K562 (cell line): ENCODE data around the gene UGT1A5. TPM values are rescaled to one million over a fixed set of nuclear protein-coding genes. Genes with fewer than 3 reads are reported as not detected.

Source experiments
- ATAC-seq: fragments of 200-7000 bp; cut with Tn5 transposase; 3 replicates; pipeline ENCODE4 v1.9.1; 2020; ENCODE audit warnings: moderate library complexity
- BruUV-seq: library from RNA; stranded (reverse); fragments of 400-500 nt; replicated peaks from 2 replicates; lab custom pipeline; 2021; lab: Mats Ljungman, UMichigan
- CTCF ChIA-PET: fragments of 300-600 bp; formaldehyde crosslinking; extraction: SDS; loops from one replicate; lab custom pipeline; 2021; ENCODE audit warnings: low intra/inter-chr PET ratio; lab: Yijun Ruan, JAX
- POLR2A ChIA-PET: fragments of 300-600, 350-650 bp; sonication (Branson Sonifier 250); formaldehyde crosslinking; extraction: SDS; loops from one replicate; lab custom pipeline; 2021; ENCODE audit warnings: antibody characterized with exemption, inconsistent platforms; lab: Yijun Ruan, JAX
- DNase-seq, 4 experiments: peaks; one replicate each; pipeline versions ENCODE4 v3.0.0 to v3.0.0-alpha.2; 2011 to 2018; ENCODE audit warnings: low spot score in 3 of 4, mixed read lengths in 3 of 4; ENCODE audit errors: extremely low read depth in 1 of 4
- FAIRE-seq: peaks from 2 replicates; lab custom pipeline; 2011; peaks lifted over from hg19 to GRCh38; lab: Jason Lieb, UNC
- H2AFZ ChIP-seq: 2 replicates; pipeline ENCODE4 v1.6.0; 2011; ENCODE audit warnings: low read depth, low read length, control low read depth, inconsistent platforms
- H3K27ac ChIP-seq: fragments of 200-600 bp; 3 replicates; pipeline ENCODE4 v1.8.0; 2011; ENCODE audit warnings: low read depth, mild to moderate bottlenecking, control low read depth, inconsistent platforms, low read length, moderate library complexity, mixed read lengths; ENCODE audit errors: extremely low read depth
- H3K27me3 ChIP-seq, 2 experiments: fragments of 300-600 bp in 1 of 2; 2 replicates in 1 of 2; 3 replicates in 1 of 2; pipeline versions ENCODE4 v1.6.0 to v1.8.0; 2011; ENCODE audit warnings: inconsistent platforms in 2 of 2, low read length in 2 of 2, mild to moderate bottlenecking in 1 of 2, mixed read lengths in 1 of 2, moderate library complexity in 1 of 2; ENCODE audit not compliant: control insufficient read depth in 2 of 2, insufficient read depth in 2 of 2
- H3K36me3 ChIP-seq: fragments of 300-600 bp; 3 replicates; pipeline ENCODE4 v1.8.0; 2011; ENCODE audit warnings: mild to moderate bottlenecking, low read length, inconsistent platforms; ENCODE audit not compliant: control insufficient read depth, insufficient read depth
- H3K4me1 ChIP-seq, 2 experiments: fragments of 200-600 bp in 1 of 2; replicated peaks in 1 of 2; 2 replicates in 1 of 2; 3 replicates in 1 of 2; pipeline versions ENCODE4 v1.5.1 to v1.8.0; 2011; ENCODE audit warnings: inconsistent platforms in 2 of 2, low read length in 2 of 2, mild to moderate bottlenecking in 1 of 2, mixed read lengths in 1 of 2, moderate library complexity in 1 of 2; ENCODE audit not compliant: control insufficient read depth in 2 of 2, insufficient read depth in 2 of 2
- H3K4me2 ChIP-seq: 2 replicates; pipeline ENCODE4 v1.6.1; 2011; ENCODE audit warnings: low read length, control low read depth, inconsistent platforms, mixed read lengths; ENCODE audit not compliant: insufficient read depth
- H3K4me3 ChIP-seq: fragments of 200-600 bp; sonication (generic), shearing (Covaris generic); 2 replicates; pipeline ENCODE4 v1.5.1; 2016; ENCODE audit warnings: control low read depth, inconsistent platforms
- H3K79me2 ChIP-seq: fragments of 200-600 bp; 3 replicates; pipeline ENCODE4 v1.8.0; 2011; ENCODE audit warnings: low read length, inconsistent platforms; ENCODE audit not compliant: control insufficient read depth, insufficient read depth
- H3K9ac ChIP-seq, 2 experiments: 2 replicates each; pipeline versions ENCODE4 v1.6.0 to v1.6.1; 2011; ENCODE audit warnings: low read depth in 2 of 2, low read length in 2 of 2, control low read depth in 1 of 2, inconsistent platforms in 1 of 2, mild to moderate bottlenecking in 1 of 2, mixed read lengths in 1 of 2; ENCODE audit not compliant: insufficient read depth in 1 of 2
- H3K9me1 ChIP-seq: one replicate; pipeline ENCODE4 v1.6.0; 2011; ENCODE audit warnings: inconsistent platforms, mild to moderate bottlenecking, low read length, moderate library complexity; ENCODE audit not compliant: control insufficient read depth, insufficient read depth
- H3K9me3 ChIP-seq: replicated peaks from 2 replicates; pipeline ENCODE4 v1.5.1; 2011; ENCODE audit warnings: low read depth, low read length, inconsistent platforms; ENCODE audit not compliant: control insufficient read depth, insufficient read depth
- H4K20me1 ChIP-seq: replicated peaks from 2 replicates; pipeline ENCODE4 v1.6.1; 2011; ENCODE audit warnings: low read length, inconsistent platforms, mixed read lengths; ENCODE audit not compliant: control insufficient read depth, insufficient read depth
- MEIS2 ChIP-seq: fragments of 450-650 bp; IDR thresholded peaks from 2 replicates; pipeline ENCODE4 v1.6.1; 2014; ENCODE audit warnings: mild to moderate bottlenecking; ENCODE audit not compliant: partially characterized antibody
- SNRNP70 ChIP-seq: fragments of 200-400 bp; formaldehyde crosslinking; optimal IDR thresholded peaks from 2 replicates; pipeline ENCODE3; 2017; ENCODE audit warnings: low read depth, low read length
- SRSF7 ChIP-seq: fragments of 200-400 bp; formaldehyde crosslinking; optimal IDR thresholded peaks from 2 replicates; pipeline ENCODE3; 2017; ENCODE audit warnings: mild to moderate bottlenecking, low read depth, low read length
- WGBS: fragments of 100-300 bp; shearing (Covaris generic); methylation state at CpG from one replicate; pipeline ENCODE4 v1.1.6; 2016; ENCODE audit warnings: low coverage, mixed read lengths; ENCODE audit not compliant: insufficient coverage; ENCODE audit errors: missing lambda C conversion rate; 5-methylcytosine and 5-hydroxymethylcytosine counted together
- in situ Hi-C: fragments of 300-500 bp; cut with MboI; formaldehyde crosslinking; loops from 4 replicates; pipeline ENCODE4 v1.15.0; 2018; ENCODE audit warnings: inconsistent platforms, mixed read lengths
- intact Hi-C: fragments of 100-400 bp; cut with micrococcal nuclease; formaldehyde crosslinking; loops from 2 replicates; pipeline ENCODE4 v1.14.2; 2022
- polyA plus RNA-seq, 8 experiments: library from polyadenylated mRNA; depleted of rRNA in 4 of 8; stranded (reverse) in 5 of 8; unstranded in 3 of 8; fragments of >200 nt; fragmentation: Nextera tagmentation in 2 of 8; fragmentation: Illumina TruSeq in 1 of 8; extraction: Ambion mirVana in 2 of 8; extraction: Trizol in 1 of 8; gene quantifications; 2 replicates each; pipeline versions ENCODE4 v1.2.1 to v1.2.3, GENCODE V29; 2011 to 2014; ENCODE audit warnings: inconsistent platforms in 1 of 8, missing spikeins in 1 of 8
- total RNA-seq, 7 experiments: library from RNA; depleted of rRNA in 6 of 7; stranded (reverse); fragments of >200 nt in 6 of 7; fragmentation: Illumina TruSeq in 2 of 7; extraction: Trizol in 2 of 7; gene quantifications; 2 replicates each; pipeline versions ENCODE4 v1.2.1 to v1.2.3, GENCODE V29; 2011 to 2021; ENCODE audit warnings: low replicate concordance in 1 of 7

Gene UGT1A5
- total and polyA plus RNA-seq, 9 of the 15 experiments (the other 6 are each of a cell fraction or from before 2014, with no cell fraction given): not detected

DNA sequence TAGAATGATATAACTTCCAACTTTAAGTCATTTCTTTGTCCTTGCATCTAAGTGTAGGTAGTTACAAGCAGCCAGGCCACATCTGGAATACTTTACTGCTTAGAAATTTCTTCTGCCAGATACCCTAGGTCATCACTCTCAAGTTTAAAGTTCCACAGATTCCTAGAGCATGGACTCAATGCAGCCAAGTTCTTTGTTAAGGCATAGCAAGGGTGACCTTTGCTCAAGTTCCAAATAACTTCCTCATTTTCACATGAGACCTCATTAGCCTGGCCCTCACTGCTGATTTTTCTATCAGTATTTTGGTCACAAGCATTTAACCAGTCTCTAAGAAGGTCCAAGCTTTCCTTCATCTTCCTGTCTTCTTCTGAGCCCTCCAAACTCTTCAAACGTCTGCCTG lies 48.8 kb upstream of the UGT1A5 start:
- intact Hi-C loops (no loop called here), in situ Hi-C loops (no loop called here)
- no TSS peak for BruUV-seq
- H3K27me3 ChIP-seq: no peaks in the 10 kb centered on the region
- DNase-seq (no peak), ATAC-seq (no peak), FAIRE-seq (no peak)
- no peaks in the 10 kb centered on the region for H3K9me3 ChIP-seq
- H3K9ac ChIP-seq: no peak overlapping the region
- no peaks in the 10 kb centered on the region for H3K4me1 ChIP-seq
- H3K4me3 ChIP-seq: no peak overlapping the region
- H3K9me1 ChIP-seq: no peaks in the 10 kb centered on the region
- ChIA-PET POLR2A (no interaction called here), CTCF (no interaction called here)
- no peaks in the 10 kb centered on the region for H3K79me2 ChIP-seq
- H3K4me2 ChIP-seq: no peak overlapping the region
- no peak overlapping the region for H2AFZ ChIP-seq
- 0% methylated on average over 1 of the region's 1 CpG for WGBS
- no peak overlapping the region for H3K27ac ChIP-seq
- TF ChIP-seq SRSF7: no peak
- no peaks in the 10 kb centered on the region for H3K36me3 ChIP-seq
- H4K20me1 ChIP-seq: no peaks in the 10 kb centered on the region

DNA sequence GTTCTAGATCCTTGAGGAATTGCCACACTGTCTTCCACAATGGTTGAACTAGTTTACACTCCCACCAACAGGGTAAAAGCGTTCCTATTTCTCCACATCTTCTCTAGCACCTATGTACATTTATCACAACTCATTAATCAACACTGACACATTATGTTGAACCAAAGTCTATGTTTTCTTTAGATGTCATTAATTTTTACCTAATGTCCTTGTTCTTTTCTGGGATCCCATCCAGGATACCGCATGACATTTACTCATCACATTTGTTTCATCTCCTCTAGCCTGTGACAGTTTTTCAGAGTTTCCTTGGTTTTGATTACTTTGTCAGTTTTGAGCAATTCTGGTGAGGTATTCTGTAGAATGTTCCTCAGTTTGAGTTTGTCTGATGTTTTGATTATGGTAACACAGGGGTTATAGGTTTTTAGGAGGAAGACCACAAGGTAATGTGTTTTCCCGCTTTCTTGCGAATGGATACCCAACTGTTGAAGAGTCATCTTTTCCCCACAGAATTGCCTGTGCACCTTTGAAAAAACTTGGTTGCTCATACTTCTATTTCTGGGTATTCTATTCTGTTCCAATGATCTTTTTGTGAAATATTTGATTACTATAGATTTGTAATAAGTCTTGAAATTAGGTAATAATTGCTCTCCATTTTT lies 44.0 kb upstream of the UGT1A5 start:
- no peak for ATAC-seq
- no peaks in the 10 kb centered on the region for H3K36me3 ChIP-seq
- H4K20me1 ChIP-seq: no peaks in the 10 kb centered on the region
- POLR2A ChIA-PET: no interaction called here
- TF ChIP-seq SNRNP70 (no peak), MEIS2 (peak; percentile 23)
- in situ Hi-C loops (no loop called here), intact Hi-C loops (no loop called here)
- no peaks in the 10 kb centered on the region for H3K9me1 ChIP-seq
- no peak for FAIRE-seq
- no peaks in the 10 kb centered on the region for H3K9me3 ChIP-seq
- H3K4me3 ChIP-seq: no peak overlapping the region
- H3K27ac ChIP-seq: no peak overlapping the region
- CTCF ChIA-PET: no interaction called here
- DNase-seq: no peak
- H3K9ac ChIP-seq: no peak overlapping the region
- no peaks in the 10 kb centered on the region for H3K79me2 ChIP-seq
- no peak overlapping the region for H2AFZ ChIP-seq
- WGBS: 7% methylated on average over 4 of the region's 4 CpGs
- no TSS peak for BruUV-seq
- no peaks in the 10 kb centered on the region for H3K4me1 ChIP-seq
- no peaks in the 10 kb centered on the region for H3K27me3 ChIP-seq
- H3K4me2 ChIP-seq: no peak overlapping the region
